Activated CD8-positive, alpha-beta memory T cell treated with anti-CD3 and anti-CD28 coated beads, Interleukin-2, amount 10 ng/mL, durations not matched to agents 7 days and 5 days (primary cell): ENCODE data around the gene CASQ1. TPM values are rescaled to one million over a fixed set of nuclear protein-coding genes. Genes with fewer than 3 reads are reported as not detected.

ENCODE experiments used
- ATAC-seq: fragments of 150-1000 bp; cut with Tn5 transposase; one replicate; pipeline ENCODE4 v1.10.0; 2021; ENCODE audit warnings: moderate library complexity
- CTCF ChIA-PET: fragments of 350-600 bp; sonication (Branson Sonifier 250); formaldehyde crosslinking; loops from one replicate; lab custom pipeline; 2021; ENCODE audit warnings: antibody characterized with exemption; lab: Charles Lee
- DNase-seq: peaks from one replicate; pipeline ENCODE4 v3.0.0-alpha.2; 2020
- H3K27ac Mint-ChIP-seq: one replicate; pipeline ENCODE4 v1.8.0; 2021; ENCODE audit warnings: mild to moderate bottlenecking, mixed read lengths
- H3K27me3 Mint-ChIP-seq: one replicate; pipeline ENCODE4 v1.8.0; 2021; ENCODE audit warnings: mixed read lengths
- H3K36me3 Mint-ChIP-seq: one replicate; pipeline ENCODE4 v1.8.0; 2021; ENCODE audit warnings: mild to moderate bottlenecking, mixed read lengths
- H3K4me1 Mint-ChIP-seq: one replicate; pipeline ENCODE4 v1.8.0; 2021; ENCODE audit warnings: mixed read lengths
- H3K4me3 Mint-ChIP-seq: one replicate; pipeline ENCODE4 v1.8.0; 2021; ENCODE audit warnings: mild to moderate bottlenecking, moderate library complexity, mixed read lengths
- H3K9me3 Mint-ChIP-seq: one replicate; pipeline ENCODE4 v1.8.0; 2022; ENCODE audit warnings: low read depth, mixed read lengths
- total RNA-seq, 2 experiments: library from RNA; stranded (reverse); gene quantifications; one replicate each; pipeline ENCODE4 v1.2.3, GENCODE V29; 2021

The CASQ1 gene
- total RNA-seq, 2 experiments from 2014 or later, result 0.68 TPM; not detected in 1

DNA sequence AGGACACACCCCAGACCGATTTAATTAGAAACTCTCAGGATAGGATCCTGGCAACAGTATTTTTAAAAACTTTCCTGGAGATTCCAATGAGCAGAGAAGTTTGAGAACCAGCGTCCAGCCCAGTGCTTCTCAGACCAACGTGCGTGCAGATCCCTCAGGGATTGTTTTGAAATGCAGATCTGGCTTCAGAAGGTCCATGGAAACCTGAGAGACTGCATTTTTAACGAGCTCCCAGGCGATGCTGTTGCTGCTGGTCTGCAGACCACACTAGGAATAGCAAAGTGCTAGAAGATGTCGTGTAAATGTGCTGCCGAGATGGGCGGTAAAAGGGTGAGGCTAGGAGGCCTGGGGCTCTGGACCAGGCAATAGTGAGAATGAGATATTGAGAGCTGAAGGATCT lies 18.4 kb upstream of the CASQ1 start:
- no peak overlapping the region for H3K4me3 Mint-ChIP-seq
- peaks cover 12% of the 10 kb centered on the region for H3K4me1 Mint-ChIP-seq
- CTCF ChIA-PET, result interaction anchor here (1.5 kb wide), 1 partner anchor 21 kb away, joined by 4 read pairs; no protein-coding TSS in a partner anchor
- H3K36me3 Mint-ChIP-seq, result no peaks in the 10 kb centered on the region
- no peaks in the 10 kb centered on the region for H3K9me3 Mint-ChIP-seq
- DNase-seq (no peak), ATAC-seq (no peak)
- H3K27ac Mint-ChIP-seq, result no peak overlapping the region
- H3K27me3 Mint-ChIP-seq, result peaks cover 51% of the 10 kb centered on the region

DNA sequence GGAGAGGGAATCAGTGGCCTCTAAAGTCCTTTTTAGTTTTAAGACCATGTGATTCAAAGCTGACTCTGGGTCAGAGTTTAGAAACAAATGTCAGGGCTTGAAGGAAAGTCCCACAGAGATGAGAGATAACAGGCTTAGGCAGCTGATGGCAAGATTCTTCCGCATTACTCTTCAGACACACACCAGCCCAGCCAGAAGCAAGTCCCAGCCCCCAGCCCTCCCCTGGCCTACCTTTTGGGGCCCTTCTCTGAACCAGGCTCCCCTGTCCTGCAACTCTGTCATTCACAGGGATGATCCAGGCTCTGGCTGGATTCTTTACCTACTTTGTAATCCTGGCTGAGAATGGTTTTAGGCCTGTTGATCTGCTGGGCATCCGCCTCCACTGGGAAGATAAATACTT lies 13.1 kb upstream of the CASQ1 start:
- H3K27ac Mint-ChIP-seq, result no peak overlapping the region
- ATAC-seq, result no peak
- DNase-seq, result no peak
- no peaks in the 10 kb centered on the region for H3K4me1 Mint-ChIP-seq
- H3K27me3 Mint-ChIP-seq, result peaks cover 40% of the 10 kb centered on the region
- H3K4me3 Mint-ChIP-seq, result no peak overlapping the region
- CTCF ChIA-PET, result no interaction called here
- H3K9me3 Mint-ChIP-seq, result no peaks in the 10 kb centered on the region
- no peaks in the 10 kb centered on the region for H3K36me3 Mint-ChIP-seq

DNA sequence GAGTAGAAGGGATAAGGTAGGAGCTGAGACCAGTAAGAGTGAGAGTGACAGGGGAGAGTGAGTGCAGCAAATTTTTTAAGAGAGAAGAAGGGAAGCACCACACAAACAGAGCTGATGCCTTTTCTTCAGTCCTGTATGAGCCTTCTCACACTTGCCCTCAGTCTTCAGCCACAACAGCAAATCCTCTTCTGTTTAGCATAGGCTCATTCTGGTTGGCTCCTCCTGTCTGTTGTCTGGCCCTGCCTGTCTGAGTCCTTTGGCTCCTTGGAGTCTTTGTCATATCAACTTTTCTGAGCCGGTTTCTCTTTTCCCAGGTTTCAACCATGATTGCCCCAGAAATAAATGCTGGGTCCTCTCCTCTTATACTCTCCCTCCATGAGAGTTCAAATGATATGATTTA lies 12.7 kb upstream of the CASQ1 start:
- DNase-seq, result no peak
- H3K27ac Mint-ChIP-seq, result no peak overlapping the region
- no peak for ATAC-seq
- CTCF ChIA-PET, result no interaction called here
- no peaks in the 10 kb centered on the region for H3K9me3 Mint-ChIP-seq
- H3K4me1 Mint-ChIP-seq, result no peaks in the 10 kb centered on the region
- no peak overlapping the region for H3K4me3 Mint-ChIP-seq
- H3K27me3 Mint-ChIP-seq, result peaks cover 37% of the 10 kb centered on the region
- H3K36me3 Mint-ChIP-seq, result no peaks in the 10 kb centered on the region

DNA sequence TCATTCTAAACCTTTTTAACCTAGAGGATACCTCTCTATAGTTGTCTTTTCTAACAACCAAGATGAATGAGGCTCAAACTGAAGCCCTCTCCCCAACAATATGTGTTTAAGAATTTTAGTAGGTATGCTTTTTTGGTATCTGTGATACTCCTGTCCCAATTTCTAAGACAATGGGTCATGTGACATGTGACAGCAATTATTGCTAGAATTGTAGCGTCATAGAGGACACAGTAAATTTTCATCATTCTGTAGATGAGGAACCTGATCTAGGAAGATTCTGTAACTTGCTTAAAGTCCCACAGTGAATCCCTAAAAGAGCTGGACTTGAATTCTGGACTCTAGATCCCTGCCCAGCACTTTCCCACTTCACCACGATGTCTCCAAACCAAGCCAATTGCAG lies 11.6 kb upstream of the CASQ1 start:
- CTCF ChIA-PET, result no interaction called here

DNA sequence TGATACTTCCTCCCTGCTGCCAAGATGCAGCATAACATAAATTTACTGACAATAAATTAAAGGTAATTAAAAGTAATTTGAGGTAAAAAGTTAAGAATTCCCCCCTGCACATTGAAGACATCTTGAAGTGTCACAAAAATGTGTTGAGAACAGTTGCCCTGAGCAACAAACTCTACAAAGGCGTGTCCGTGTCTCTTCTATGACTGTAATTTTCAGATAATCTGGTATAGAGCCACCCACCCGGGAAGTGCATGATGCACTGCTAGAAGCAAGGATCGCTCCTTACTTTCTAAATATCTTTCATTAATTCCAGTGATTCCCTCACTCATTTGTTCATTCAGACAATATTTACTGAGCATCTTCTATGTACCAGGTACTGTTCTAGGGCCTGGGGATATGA lies 11.0 kb upstream of the CASQ1 start:
- Mint-ChIP-seq H3K4me3 (no peak overlapping the region), H3K27me3 (peaks cover 27% of the 10 kb centered on the region), H3K4me1 (no peaks in the 10 kb centered on the region), H3K9me3 (no peaks in the 10 kb centered on the region), H3K27ac (no peak overlapping the region), H3K36me3 (no peaks in the 10 kb centered on the region)
- CTCF ChIA-PET, result no interaction called here
- DNase-seq (no peak), ATAC-seq (no peak)

More for the DNA sequence above, 11.6 kb upstream of the CASQ1 start:
- H3K27me3 Mint-ChIP-seq, result peaks cover 31% of the 10 kb centered on the region
- no peaks in the 10 kb centered on the region for H3K9me3 Mint-ChIP-seq
- no peak overlapping the region for H3K4me3 Mint-ChIP-seq
- no peaks in the 10 kb centered on the region for H3K4me1 Mint-ChIP-seq
- no peak overlapping the region for H3K27ac Mint-ChIP-seq
- no peak for ATAC-seq
- no peaks in the 10 kb centered on the region for H3K36me3 Mint-ChIP-seq
- no peak for DNase-seq

DNA sequence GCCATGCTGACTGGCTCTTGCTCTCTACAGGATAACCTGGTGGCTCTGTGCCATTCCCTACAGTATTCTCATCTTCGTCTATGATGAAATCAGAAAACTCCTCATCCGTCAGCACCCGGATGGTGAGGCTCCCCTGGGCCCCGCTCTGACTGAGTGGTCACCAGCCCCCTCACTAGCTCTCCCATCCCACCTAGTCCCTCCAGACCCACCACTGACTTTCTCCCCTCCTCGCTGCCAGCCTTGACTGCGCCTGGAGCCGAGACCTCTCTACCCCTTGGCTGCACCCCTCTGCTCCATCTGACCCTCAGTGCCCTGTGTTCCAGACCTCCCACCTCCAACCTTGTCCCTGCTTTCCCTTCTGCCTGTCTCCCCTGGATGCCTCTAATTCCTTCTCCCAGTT lies 4.1 kb upstream of the CASQ1 start:
- Mint-ChIP-seq H3K9me3 (no peaks in the 10 kb centered on the region), H3K27ac (no peak overlapping the region), H3K27me3 (peaks cover 7% of the 10 kb centered on the region), H3K4me3 (no peak overlapping the region), H3K36me3 (no peaks in the 10 kb centered on the region), H3K4me1 (no peaks in the 10 kb centered on the region)
- ATAC-seq (no peak), DNase-seq (no peak)
- CTCF ChIA-PET, result no interaction called here

DNA sequence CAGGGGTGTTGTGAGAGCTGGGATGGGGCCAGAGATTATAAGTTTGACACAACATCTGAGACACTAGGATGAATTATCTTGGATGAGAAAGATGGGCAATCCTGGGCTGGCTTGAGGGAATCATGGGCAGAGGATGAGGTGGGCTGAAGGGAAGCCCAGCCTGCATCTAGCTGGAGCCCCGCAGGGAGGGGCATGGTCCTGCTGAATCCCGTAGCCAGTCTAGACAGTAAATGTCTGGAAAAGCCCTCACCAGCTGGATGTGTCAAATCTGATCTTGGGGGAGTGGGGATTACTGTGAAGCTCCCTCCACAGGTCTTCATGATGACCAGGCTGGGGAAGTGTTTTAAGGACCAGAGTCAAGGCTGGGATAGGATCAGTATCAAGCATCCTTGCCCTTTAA lies 3.6 kb upstream of the CASQ1 start:
- CTCF ChIA-PET, result interaction anchor here (0.8 kb wide), 1 partner anchor 100 kb away, joined by 3 read pairs; no protein-coding TSS in a partner anchor

DNA sequence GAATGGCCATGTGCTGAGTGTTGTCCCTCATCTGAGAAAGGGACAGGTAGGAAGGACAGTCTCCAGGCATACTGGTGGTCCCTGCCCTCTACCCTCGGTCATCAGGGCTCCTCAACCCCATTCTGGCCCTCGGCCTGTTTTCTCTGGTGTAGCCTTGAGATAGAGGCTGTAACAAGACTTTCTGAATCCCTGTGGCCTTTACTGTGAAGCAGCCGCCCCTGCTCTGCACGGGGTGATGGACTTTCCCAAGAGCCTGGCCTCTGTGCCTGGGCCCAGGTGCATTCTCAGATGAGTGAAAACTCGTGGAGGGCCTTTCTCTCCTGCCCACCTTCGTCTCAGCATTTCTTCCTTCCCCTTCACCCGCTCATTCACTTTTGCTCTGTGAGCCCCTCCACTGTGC lies 3.0 kb upstream of the CASQ1 start:
- Mint-ChIP-seq H3K4me1 (no peaks in the 10 kb centered on the region), H3K36me3 (no peaks in the 10 kb centered on the region), H3K9me3 (no peaks in the 10 kb centered on the region), H3K4me3 (no peak overlapping the region), H3K27me3 (peaks cover 7% of the 10 kb centered on the region), H3K27ac (no peak overlapping the region)
- DNase-seq (no peak), ATAC-seq (no peak)
- CTCF ChIA-PET, result interaction anchor here (0.8 to 1.1 kb wide), 2 partner anchors 100 to 189 kb away, joined by 3 to 4 read pairs; no protein-coding TSS in a partner anchor

More for the DNA sequence above, 3.6 kb upstream of the CASQ1 start:
- Mint-ChIP-seq H3K27me3 (peaks cover 7% of the 10 kb centered on the region), H3K4me3 (no peak overlapping the region), H3K9me3 (no peaks in the 10 kb centered on the region), H3K36me3 (no peaks in the 10 kb centered on the region), H3K27ac (no peak overlapping the region), H3K4me1 (no peaks in the 10 kb centered on the region)
- DNase-seq, result no peak
- ATAC-seq, result no peak

DNA sequence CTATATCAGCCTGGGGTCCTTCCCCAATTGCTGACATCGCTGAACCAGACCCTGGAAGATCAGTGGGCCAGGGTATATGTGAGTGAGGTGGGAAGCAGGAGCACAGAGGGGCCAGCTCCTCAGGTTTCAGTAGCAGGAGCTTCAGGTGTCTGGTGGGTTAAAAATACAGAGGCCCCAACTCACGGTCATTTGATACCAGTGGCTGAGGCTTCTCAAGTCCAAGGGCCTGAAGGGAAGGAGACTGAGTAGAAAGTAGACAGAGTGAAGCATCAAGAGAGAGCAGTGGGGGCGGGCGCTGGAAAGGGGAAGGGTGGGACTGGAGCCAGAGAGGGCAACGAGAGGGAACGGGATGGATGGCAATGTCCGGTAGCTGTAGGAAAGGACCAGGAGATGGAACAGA lies 2.0 kb upstream of the CASQ1 start:
- H3K9me3 Mint-ChIP-seq, result no peaks in the 10 kb centered on the region
- H3K27me3 Mint-ChIP-seq, result peaks cover 3% of the 10 kb centered on the region
- H3K4me3 Mint-ChIP-seq, result no peak overlapping the region
- no peak overlapping the region for H3K27ac Mint-ChIP-seq
- DNase-seq, result no peak
- no peak for ATAC-seq
- CTCF ChIA-PET, result interaction anchor here (0.9 to 5.8 kb wide), 5 partner anchors 65 to 188 kb away, joined by 3 to 64 read pairs (median 4); no protein-coding TSS in a partner anchor
- H3K36me3 Mint-ChIP-seq, result no peaks in the 10 kb centered on the region
- no peaks in the 10 kb centered on the region for H3K4me1 Mint-ChIP-seq

DNA sequence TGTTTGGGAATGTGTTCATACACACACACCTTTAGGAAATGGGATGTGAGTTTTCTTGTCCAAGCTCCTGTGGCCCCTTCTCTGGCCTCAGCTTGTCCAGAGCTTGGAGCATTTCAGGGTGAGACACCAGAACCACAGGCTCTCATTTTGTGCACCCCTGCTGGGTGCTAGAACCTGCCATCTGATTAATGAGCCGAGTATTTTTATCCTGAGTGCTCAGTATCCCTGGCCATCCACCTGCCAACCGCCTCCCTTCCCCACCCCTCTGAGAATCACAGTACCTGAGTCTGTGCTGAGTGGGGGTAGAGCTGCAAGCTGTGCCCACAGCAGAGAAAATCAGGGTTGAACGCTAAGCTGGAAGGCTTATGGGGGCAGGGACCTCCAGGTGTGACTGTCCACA lies 1.4 kb downstream of the CASQ1 start:
- no peaks in the 10 kb centered on the region for H3K4me1 Mint-ChIP-seq
- CTCF ChIA-PET, result interaction anchor here (1.0 to 5.8 kb wide), 12 partner anchors 22 to 185 kb away, joined by 3 to 64 read pairs (median 4); partner anchors contain the start of gene PEX19
- H3K4me3 Mint-ChIP-seq, result no peak overlapping the region
- ATAC-seq (no peak), DNase-seq (no peak)
- no peaks in the 10 kb centered on the region for H3K27me3 Mint-ChIP-seq
- no peaks in the 10 kb centered on the region for H3K9me3 Mint-ChIP-seq
- H3K36me3 Mint-ChIP-seq, result no peaks in the 10 kb centered on the region
- H3K27ac Mint-ChIP-seq, result no peak overlapping the region

DNA sequence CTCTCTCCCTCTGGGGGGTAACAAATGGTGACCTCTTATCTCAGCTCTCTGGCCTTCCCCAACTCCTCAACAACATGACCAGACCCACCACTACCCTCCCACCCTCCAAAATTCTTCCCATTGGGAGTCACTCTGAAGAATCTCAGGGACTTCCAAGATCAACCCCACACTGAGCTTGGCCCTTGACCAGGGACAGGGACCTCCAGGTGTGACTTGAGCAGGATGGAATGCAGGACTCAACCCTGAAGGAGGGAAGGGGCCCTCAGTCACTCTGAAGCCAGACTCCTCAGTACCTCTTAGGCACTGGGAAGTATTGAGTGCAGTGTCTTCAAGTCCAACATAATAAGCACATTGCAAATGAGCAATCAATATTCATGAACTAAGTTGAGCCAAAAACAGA lies 1.9 kb downstream of the CASQ1 start:
- H3K4me1 Mint-ChIP-seq, result no peaks in the 10 kb centered on the region

DNA sequence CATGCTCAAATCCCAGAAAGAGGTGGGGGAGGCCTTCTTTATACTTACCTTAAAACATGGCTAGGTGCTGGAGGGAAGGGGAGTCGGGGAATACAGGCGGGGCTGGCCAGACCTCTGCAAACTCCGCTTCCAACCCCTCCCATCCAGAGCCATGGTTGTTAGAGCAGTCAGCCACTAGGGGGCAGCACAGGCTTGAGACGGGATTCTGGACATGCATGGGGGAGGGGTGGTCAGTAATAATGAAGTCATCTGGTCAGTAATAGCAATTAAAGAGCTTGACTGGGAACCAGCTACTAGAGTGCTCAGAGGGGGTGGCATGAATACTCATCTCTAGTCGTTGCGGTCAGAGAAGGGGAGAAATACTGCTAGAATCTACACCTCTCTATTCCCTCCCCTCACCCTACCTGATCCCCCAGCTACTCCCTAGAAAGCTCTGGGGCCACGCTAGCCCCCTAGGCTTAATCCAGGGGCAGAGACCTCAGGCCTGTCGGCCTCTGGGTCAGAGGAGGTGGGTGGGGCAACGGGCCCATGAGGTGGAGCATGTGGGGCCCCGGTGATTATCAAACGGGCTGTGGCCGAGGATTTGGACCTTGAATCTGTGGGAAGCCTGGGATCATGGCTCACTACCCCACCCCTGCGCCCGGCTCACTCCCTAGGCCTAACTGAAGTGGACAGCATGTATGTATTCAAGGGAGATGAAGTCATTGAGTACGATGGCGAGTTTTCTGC lies 2.9 kb downstream of the CASQ1 start:
- H3K27ac Mint-ChIP-seq, result no peak overlapping the region
- no peaks in the 10 kb centered on the region for H3K36me3 Mint-ChIP-seq
- DNase-seq (peak; percentile 84), ATAC-seq (peak; percentile 73)
- H3K27me3 Mint-ChIP-seq, result no peaks in the 10 kb centered on the region
- no peaks in the 10 kb centered on the region for H3K4me1 Mint-ChIP-seq
- CTCF ChIA-PET, result interaction anchor here (0.6 to 5.8 kb wide), 32 partner anchors 10 to 178 kb away, joined by 3 to 64 read pairs (median 4); partner anchors contain the start of genes KCNJ10 and PEX19
- no peaks in the 10 kb centered on the region for H3K9me3 Mint-ChIP-seq
- no peak overlapping the region for H3K4me3 Mint-ChIP-seq

More for the DNA sequence above, 1.9 kb downstream of the CASQ1 start:
- no peak for DNase-seq
- CTCF ChIA-PET, result interaction anchor here (1.0 to 5.8 kb wide), 13 partner anchors 18 to 185 kb away, joined by 3 to 64 read pairs (median 6); partner anchors contain the start of gene PEX19
- no peaks in the 10 kb centered on the region for H3K27me3 Mint-ChIP-seq
- H3K27ac Mint-ChIP-seq, result no peak overlapping the region
- no peaks in the 10 kb centered on the region for H3K36me3 Mint-ChIP-seq
- H3K9me3 Mint-ChIP-seq, result no peaks in the 10 kb centered on the region
- no peak overlapping the region for H3K4me3 Mint-ChIP-seq
- ATAC-seq, result no peak

DNA sequence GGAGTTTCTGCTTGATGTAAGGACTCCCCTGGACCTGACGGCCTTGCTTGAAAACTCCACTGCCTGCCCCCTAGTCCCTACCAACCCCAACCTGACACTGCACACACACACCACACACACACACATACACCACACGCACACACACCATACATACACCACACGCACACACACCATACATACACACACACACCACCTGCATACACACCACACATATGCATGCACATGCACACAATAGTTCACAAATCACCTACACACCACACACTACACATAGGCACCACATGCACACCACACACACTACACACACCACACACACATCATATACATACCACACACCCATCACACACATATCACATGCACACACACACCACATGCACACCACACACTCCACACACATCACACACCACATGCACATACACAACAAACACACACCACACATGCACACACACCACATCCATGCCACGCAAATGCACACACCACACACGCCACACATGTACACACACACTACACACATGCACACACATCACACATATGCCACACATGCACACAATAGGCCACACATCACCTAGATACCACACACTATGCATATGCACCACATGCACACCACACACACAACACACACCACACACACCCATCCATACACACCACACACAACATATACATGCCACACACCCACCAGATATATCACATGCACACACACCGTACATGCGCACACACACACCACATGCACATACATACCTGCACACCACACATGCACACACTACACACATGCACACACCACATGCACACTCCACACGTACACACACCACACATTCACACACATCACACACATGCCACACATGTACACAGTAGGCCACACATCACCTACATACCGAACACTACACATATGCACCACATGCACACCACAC lies 3.7 kb downstream of the CASQ1 start:
- CTCF ChIA-PET, result interaction anchor here (0.6 to 5.8 kb wide), 32 partner anchors 9 to 177 kb away, joined by 3 to 64 read pairs (median 4); partner anchors contain the start of genes KCNJ10 and PEX19
- ATAC-seq (no peak), DNase-seq (no peak)
- Mint-ChIP-seq H3K27me3 (no peaks in the 10 kb centered on the region), H3K36me3 (no peaks in the 10 kb centered on the region), H3K4me1 (no peaks in the 10 kb centered on the region), H3K27ac (no peak overlapping the region), H3K4me3 (no peak overlapping the region), H3K9me3 (no peaks in the 10 kb centered on the region)
